Endothelial cell of umbilical vein (primary cell): ENCODE data around the gene FAM120B. TPM values are rescaled to one million over a fixed set of nuclear protein-coding genes. Genes with fewer than 3 reads are reported as not detected.

ENCODE experiments used
- BruUV-seq: library from RNA; stranded (reverse); fragments of 400-500 nt; replicated peaks from 2 replicates; lab custom pipeline; 2021; lab: Mats Ljungman, UMichigan
- CTCF ChIA-PET: fragments of 300-600, 350-600 bp; sonication (Branson Sonifier 250); formaldehyde crosslinking; loops from one replicate; lab custom pipeline; 2021; ENCODE audit warnings: antibody characterized with exemption, inconsistent platforms; lab: Charles Lee
- POLR2A ChIA-PET: fragments of 300-600, 350-600 bp; sonication (Branson Sonifier 250); formaldehyde crosslinking; loops from one replicate; lab custom pipeline; 2021; ENCODE audit warnings: antibody characterized with exemption, inconsistent platforms; lab: Charles Lee
- DNase-seq: peaks from one replicate; pipeline ENCODE4 v3.0.0-alpha.2; 2011; ENCODE audit warnings: low read depth, low spot score
- FAIRE-seq: peaks from 2 replicates; lab custom pipeline; 2011; peaks lifted over from hg19 to GRCh38; lab: Jason Lieb, UNC
- H2AFZ ChIP-seq: 2 replicates; pipeline ENCODE4 v1.6.0; 2012; ENCODE audit warnings: low read depth, low read length, control low read depth, inconsistent platforms
- H3K27ac ChIP-seq: 2 replicates; pipeline ENCODE4 v1.5.1; 2011; ENCODE audit warnings: low read depth, mild to moderate bottlenecking, control low read depth, low read length, moderate library complexity; ENCODE audit not compliant: insufficient read depth
- H3K27me3 ChIP-seq, 2 experiments: 2 replicates each; pipeline versions ENCODE4 v1.6.0 to v1.6.1; 2011; ENCODE audit warnings: low read length in 2 of 2, mixed read lengths in 1 of 2; ENCODE audit not compliant: control insufficient read depth in 2 of 2, insufficient read depth in 2 of 2
- H3K36me3 ChIP-seq, 2 experiments: 2 replicates in 1 of 2; 3 replicates in 1 of 2; pipeline ENCODE4 v1.5.1; 2011; ENCODE audit warnings: low read length in 2 of 2, mild to moderate bottlenecking in 1 of 2, moderate library complexity in 1 of 2; ENCODE audit not compliant: control insufficient read depth in 2 of 2, insufficient read depth in 2 of 2; ENCODE audit errors: extremely low read depth in 1 of 2
- H3K4me1 ChIP-seq: 3 replicates; pipeline ENCODE4 v1.5.1; 2011; ENCODE audit warnings: mild to moderate bottlenecking, low read length; ENCODE audit not compliant: control insufficient read depth, insufficient read depth; ENCODE audit errors: extremely low read depth
- H3K4me2 ChIP-seq: 2 replicates; pipeline ENCODE4 v1.6.1; 2011; ENCODE audit warnings: low read length, control low read depth, mixed read lengths; ENCODE audit not compliant: insufficient read depth
- H3K4me3 ChIP-seq, 3 experiments: fragments of 200-600 bp in 1 of 3; sonication (generic), shearing (Covaris generic) in 1 of 3; replicated peaks in 1 of 3; 2 replicates each; pipeline ENCODE4 v1.5.1; 2011 to 2016; ENCODE audit warnings: control low read depth in 3 of 3, low read length in 3 of 3, mild to moderate bottlenecking in 2 of 3, inconsistent platforms in 1 of 3, low read depth in 1 of 3, moderate library complexity in 1 of 3; ENCODE audit not compliant: insufficient read depth in 1 of 3
- H3K79me2 ChIP-seq: 2 replicates; pipeline ENCODE4 v1.6.0; 2012; ENCODE audit warnings: low read length, inconsistent platforms; ENCODE audit not compliant: control insufficient read depth, insufficient read depth
- H3K9ac ChIP-seq: replicated peaks from 2 replicates; pipeline ENCODE3; 2011; ENCODE audit warnings: low read length, control low read depth; ENCODE audit not compliant: insufficient read depth; ENCODE audit errors: extremely low read depth
- H3K9me1 ChIP-seq: replicated peaks from 3 replicates; pipeline ENCODE4 v1.6.0; 2011; ENCODE audit warnings: mild to moderate bottlenecking, low read length; ENCODE audit not compliant: control insufficient read depth, insufficient read depth; ENCODE audit errors: extremely low read depth
- H3K9me3 ChIP-seq: replicated peaks from 2 replicates; pipeline ENCODE4 v1.5.1; 2012; ENCODE audit warnings: low read length, inconsistent platforms; ENCODE audit not compliant: control insufficient read depth, insufficient read depth
- H4K20me1 ChIP-seq: replicated peaks from 2 replicates; pipeline ENCODE3; 2011; ENCODE audit warnings: mild to moderate bottlenecking, low read length; ENCODE audit not compliant: control insufficient read depth, insufficient read depth; ENCODE audit errors: extremely low read depth
- CTCF ChIP-seq, 2 donors: IDR thresholded peaks; 1 replicate in 1 of 2; 2 replicates in 1 of 2; pipeline ENCODE4 v1.5.1; 2011; ENCODE audit warnings: low read length in 2 of 2, mild to moderate bottlenecking in 2 of 2, moderate library complexity in 2 of 2, control low read depth in 1 of 2, inconsistent platforms in 1 of 2, low read depth in 1 of 2; ENCODE audit not compliant: insufficient read depth in 1 of 2; ENCODE audit errors: extremely low read depth in 1 of 2
- EZH2 ChIP-seq: IDR thresholded peaks from 2 replicates; pipeline ENCODE4 v1.6.1; 2012; ENCODE audit warnings: borderline replicate concordance, low read depth, mild to moderate bottlenecking, moderate library complexity, low read length, inconsistent platforms; ENCODE audit not compliant: severe bottlenecking
- FOS ChIP-seq: IDR thresholded peaks from 2 replicates; pipeline ENCODE4 v1.6.1; 2011; ENCODE audit warnings: mild to moderate bottlenecking, low read length, moderate library complexity, borderline replicate concordance; ENCODE audit not compliant: insufficient read depth
- GATA2 ChIP-seq: IDR thresholded peaks from 2 replicates; pipeline ENCODE4 v1.7.0; 2011; ENCODE audit warnings: low read depth, mild to moderate bottlenecking, moderate library complexity, mixed read lengths, low read length; ENCODE audit not compliant: insufficient read length, insufficient read depth
- JUN ChIP-seq: IDR thresholded peaks from 2 replicates; pipeline ENCODE4 v1.6.1; 2011; ENCODE audit warnings: borderline replicate concordance, low read depth; ENCODE audit not compliant: insufficient read length, insufficient read depth
- MAX ChIP-seq: IDR thresholded peaks from 2 replicates; pipeline ENCODE4 v1.6.1; 2011; ENCODE audit not compliant: insufficient read depth, insufficient read length
- MYC ChIP-seq: IDR thresholded peaks from one replicate; pipeline ENCODE4 v1.6.1; 2011; ENCODE audit warnings: mild to moderate bottlenecking, low read depth, low read length
- POLR2A ChIP-seq: IDR thresholded peaks from 2 replicates; pipeline ENCODE4 v1.6.1; 2012; ENCODE audit warnings: low read depth, mild to moderate bottlenecking, control low read depth, low read length
- POLR2AphosphoS5 ChIP-seq: IDR thresholded peaks from 2 replicates; pipeline ENCODE4 v1.6.1; 2012; ENCODE audit warnings: low read depth, mild to moderate bottlenecking, control low read depth, low read length, moderate library complexity; ENCODE audit not compliant: insufficient read depth
- dilution Hi-C: fragments of 300-500 bp; cut with MboI; formaldehyde crosslinking; loops from one replicate; pipeline ENCODE4 v1.15.0; 2019; ENCODE audit warnings: low sequenced_read_pairs; ENCODE audit not compliant: extremely low pct_ligation_motif_present
- intact Hi-C: fragments of 100-400 bp; cut with micrococcal nuclease; formaldehyde crosslinking; loops from one replicate; pipeline ENCODE4 v1.10.0; 2022
- polyA plus RNA-seq, 4 experiments: library from polyadenylated mRNA; depleted of rRNA in 3 of 4; stranded (reverse) in 3 of 4; unstranded in 1 of 4; fragments of >200 nt; gene quantifications; 2 replicates each; pipeline versions ENCODE4 v1.2.1 to v1.2.3, GENCODE V29; 2011 to 2012; ENCODE audit warnings: missing spikeins in 1 of 4
- total RNA-seq: library from RNA; stranded (reverse); gene quantifications from 2 replicates; pipeline ENCODE4 v1.2.3, GENCODE V29; 2021

The FAM120B gene
- total and polyA plus RNA-seq, 2 donors (not counting 3 experiments of a cell fraction or from before 2014, with no cell fraction given), result 10.8 to 28.2 TPM

DNA sequence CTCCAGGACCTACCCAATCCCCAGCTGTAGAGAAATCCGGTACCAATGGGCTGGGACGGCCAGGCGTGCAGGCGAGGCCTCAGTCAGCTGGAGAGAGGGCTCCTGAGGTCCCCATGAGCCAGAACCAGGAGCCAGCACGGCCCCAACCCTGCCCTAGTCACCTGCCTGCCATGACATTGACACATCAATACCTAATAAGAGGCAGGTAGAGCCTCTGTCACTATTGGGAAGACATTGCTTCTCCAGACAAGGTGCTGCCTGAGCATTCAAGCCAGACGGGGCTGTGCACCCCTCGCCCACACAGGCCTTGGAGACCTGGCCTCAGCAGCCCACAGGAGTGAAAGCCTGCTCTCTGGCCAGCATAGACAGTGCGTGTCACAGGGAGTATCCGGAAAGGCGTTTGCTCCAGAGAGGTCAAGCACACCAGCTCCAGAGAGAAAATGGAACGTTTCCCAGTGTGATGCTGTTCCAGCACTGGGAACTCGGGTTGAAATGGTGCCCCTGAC, 19.1 kb upstream of the FAM120B start:
- H3K36me3 ChIP-seq, result peaks cover 0 to 14% of the 10 kb centered on the region in 2 experiments
- ChIA-PET POLR2A (interaction anchor here (0.6 kb wide), 1 partner anchor 75 kb away, joined by 3 read pairs; no protein-coding TSS in a partner anchor), CTCF (interaction anchor here (1.1 to 2.3 kb wide), 3 partner anchors 230 to 456 kb away, joined by 3 to 13 read pairs (median 6); no protein-coding TSS in a partner anchor)
- no peaks in the 10 kb centered on the region for H3K9me1 ChIP-seq
- no peak overlapping the region for H3K9ac ChIP-seq
- intact Hi-C loops (loop anchor here (10.0 kb wide), 1 partner anchor 133 kb away; no protein-coding TSS in a partner anchor), dilution Hi-C loops (no loop called here)
- H3K79me2 ChIP-seq, result no peaks in the 10 kb centered on the region
- H4K20me1 ChIP-seq, result no peaks in the 10 kb centered on the region
- H3K27ac ChIP-seq, result no peak overlapping the region
- TF ChIP-seq POLR2AphosphoS5, result no peak
- no peak for TF ChIP-seq EZH2
- H2AFZ ChIP-seq, result no peak overlapping the region
- H3K4me2 ChIP-seq, result no peak overlapping the region
- H3K4me3 ChIP-seq, result no peak overlapping the region
- no peak for DNase-seq
- H3K27me3 ChIP-seq, result peaks cover 8 to 35% of the 10 kb centered on the region in 2 experiments
- BruUV-seq, result no TSS peak
- no peak for FAIRE-seq
- H3K9me3 ChIP-seq, result no peaks in the 10 kb centered on the region
- peaks cover 21% of the 10 kb centered on the region for H3K4me1 ChIP-seq

- no TSS peak for BruUV-seq
- dilution Hi-C loops, result no loop called here
Observed at GRCh38 chr6:170288091-170288631, 18.4 kb upstream of the FAM120B start.

More at GRCh38 chr6:170288091-170288631, 18.4 kb upstream of the FAM120B start:
- DNase-seq (no peak), FAIRE-seq (no peak)
- H3K27ac ChIP-seq, result no peak overlapping the region
- no peaks in the 10 kb centered on the region for H4K20me1 ChIP-seq
- H3K9me1 ChIP-seq, result no peaks in the 10 kb centered on the region
- ChIA-PET CTCF (interaction anchor here (1.1 to 2.3 kb wide), 2 partner anchors 451 to 456 kb away, joined by 3 to 13 read pairs; no protein-coding TSS in a partner anchor), POLR2A (no interaction called here)
- no peak overlapping the region for H3K9ac ChIP-seq
- peaks cover 14 to 42% of the 10 kb centered on the region in 2 experiments for H3K27me3 ChIP-seq
- no peaks in the 10 kb centered on the region for H3K79me2 ChIP-seq
- peaks cover 0 to 10% of the 10 kb centered on the region in 2 experiments for H3K36me3 ChIP-seq
- TF ChIP-seq JUN, result no peak
- TF ChIP-seq CTCF (IDR thresholded peaks at IDR 0.05; ENCODE audit: extremely low read depth in 1 of 2, insufficient read depth in 1 of 2, low read depth in 1 of 2, low read length in 2 of 2), result no peak
- TF ChIP-seq EZH2, result no peak
- TF ChIP-seq GATA2, result no peak
- no peak for TF ChIP-seq FOS
- TF ChIP-seq MYC, result no peak
- no peak for TF ChIP-seq POLR2AphosphoS5
- TF ChIP-seq MAX, result no peak
- TF ChIP-seq POLR2A, result no peak
- H3K4me1 ChIP-seq, result peaks cover 21% of the 10 kb centered on the region
- intact Hi-C loops, result loop anchor here (10.0 kb wide), 1 partner anchor 133 kb away; no protein-coding TSS in a partner anchor
- no peak overlapping the region for H2AFZ ChIP-seq
- no peak overlapping the region for H3K4me3 ChIP-seq
- no peak overlapping the region for H3K4me2 ChIP-seq
- H3K9me3 ChIP-seq, result no peaks in the 10 kb centered on the region
